Globus pallidus (tissue), 1 donor: ENCODE data around the gene NLRP6.
"Not testable (repeated sequence)": the region's sequence is repeated elsewhere in the genome, so short reads cannot be mapped to it uniquely, and the experiment has no call there.

Experiments
- DNase-seq: peaks from one replicate; pipeline ENCODE4 v3.0.0-alpha.2; 2015; ENCODE audit warnings: low spot score

NLRP6 gene

DNA sequence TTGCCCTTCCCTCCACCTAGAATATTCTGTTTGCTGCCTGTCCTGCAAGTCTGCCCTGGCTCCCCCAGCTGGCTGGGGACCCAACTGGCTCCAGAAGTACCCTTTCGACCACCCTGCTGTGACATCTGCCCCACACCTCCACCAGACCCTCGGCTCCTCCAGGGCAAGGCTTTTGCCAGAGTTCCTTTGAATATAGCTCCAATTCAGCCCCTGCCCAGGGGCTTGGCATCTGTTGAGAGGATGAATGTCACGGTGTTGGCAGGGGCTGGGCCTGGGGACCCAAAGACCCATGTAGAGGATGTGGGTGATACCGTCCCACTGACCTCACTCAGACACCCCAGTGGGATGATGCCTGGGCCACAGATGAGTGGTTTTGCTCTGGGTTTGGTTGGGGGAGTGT lies 4.0 kb downstream of the NLRP6 start:
- DNase-seq: no peak

DNA sequence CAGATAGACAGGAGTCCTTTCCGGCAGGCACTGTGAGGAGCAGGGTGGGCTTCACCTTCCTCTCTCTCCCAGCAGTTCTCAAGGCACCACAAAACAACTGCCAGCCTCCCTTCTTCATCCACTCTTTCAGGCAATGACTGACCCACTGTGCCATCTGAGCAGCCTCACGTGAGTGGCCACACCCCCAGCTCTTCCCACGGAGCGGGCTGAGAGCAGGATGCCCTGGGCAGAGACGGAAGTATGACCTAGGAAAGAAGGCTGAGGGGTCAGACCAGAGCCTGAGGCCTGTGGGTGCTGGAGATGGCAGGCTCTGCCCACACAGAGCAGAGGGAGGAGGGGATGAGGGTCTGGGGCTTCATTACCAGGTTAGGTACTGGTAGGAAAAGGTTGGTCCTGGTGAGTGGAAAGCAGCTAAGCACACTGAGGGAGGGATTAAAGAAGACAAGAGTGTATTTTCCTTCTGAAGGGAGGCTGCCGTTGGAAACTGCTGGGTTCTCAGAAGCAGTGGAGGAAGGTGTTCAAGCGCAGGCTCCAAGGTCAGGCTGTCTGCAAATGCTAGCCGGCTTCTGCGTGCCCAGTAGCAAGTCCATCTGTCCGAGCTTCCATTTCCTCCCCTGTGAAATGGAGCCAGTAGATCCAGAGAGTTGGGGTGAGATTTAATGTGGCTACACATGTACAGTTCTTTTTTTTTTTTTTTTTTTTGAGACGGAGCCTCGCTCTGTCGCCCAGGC lies 4.6 kb downstream of the NLRP6 start:
- DNase-seq: no peak

- DNase-seq: no peak
Measured at GRCh38 chr11:283405-284104, 5.3 kb downstream of the NLRP6 start.

DNA sequence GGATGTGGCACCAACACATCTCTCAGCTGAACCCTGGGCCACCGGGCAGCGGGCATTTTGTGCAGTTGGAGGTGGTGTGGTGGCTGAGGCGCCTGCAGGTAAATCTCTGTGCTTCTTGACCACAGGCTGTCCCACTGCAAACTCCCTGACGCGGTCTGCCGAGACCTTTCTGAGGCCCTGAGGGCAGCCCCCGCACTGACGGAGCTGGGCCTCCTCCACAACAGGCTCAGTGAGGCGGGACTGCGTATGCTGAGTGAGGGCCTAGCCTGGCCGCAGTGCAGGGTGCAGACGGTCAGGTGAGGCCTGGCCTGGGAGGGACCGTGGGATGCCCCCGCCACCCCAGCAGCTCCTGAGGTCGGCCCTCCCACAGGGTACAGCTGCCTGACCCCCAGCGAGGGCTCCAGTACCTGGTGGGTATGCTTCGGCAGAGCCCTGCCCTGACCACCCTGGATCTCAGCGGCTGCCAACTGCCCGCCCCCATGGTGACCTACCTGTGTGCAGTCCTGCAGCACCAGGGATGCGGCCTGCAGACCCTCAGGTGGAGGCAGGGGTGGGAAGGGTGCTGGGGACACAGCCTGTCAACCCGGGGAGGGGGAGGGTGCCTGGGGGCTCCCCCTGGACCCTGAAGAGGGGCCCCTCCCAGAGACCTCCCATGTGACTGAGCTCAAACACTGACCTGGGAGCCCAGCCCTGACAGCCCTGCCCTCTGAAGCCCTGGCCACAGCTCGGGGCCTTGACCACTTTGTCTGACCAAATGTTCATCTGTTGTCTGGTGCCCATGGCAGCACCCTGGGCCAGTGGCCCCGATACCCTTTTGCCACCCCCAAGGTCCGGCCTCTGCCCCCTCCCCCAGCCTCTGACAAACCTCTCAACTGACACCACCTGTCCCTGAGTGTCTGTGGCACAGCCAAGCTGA lies 6.2 kb downstream of the NLRP6 start:
- no peak for DNase-seq

- DNase-seq: no peak
Measured at GRCh38 chr11:285021-285893, 7.0 kb downstream of the NLRP6 start.

DNA sequence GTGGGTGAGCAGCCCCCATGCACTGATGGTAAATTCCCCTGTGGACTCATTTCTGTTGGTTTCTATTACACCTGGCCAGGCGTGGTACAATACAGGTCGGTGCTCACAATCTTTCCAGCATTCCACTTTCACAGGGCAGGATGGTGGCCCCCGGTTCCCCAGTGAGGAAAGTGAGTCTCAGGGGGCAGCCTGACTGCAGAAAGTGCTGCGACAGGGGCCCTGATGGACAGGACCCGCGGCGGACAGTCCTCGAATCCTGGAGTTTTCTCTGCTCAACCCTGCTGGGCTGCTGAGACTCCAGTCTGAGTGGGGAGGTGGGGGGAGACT lies 7.7 kb downstream of the NLRP6 start:
- no peak for DNase-seq

GRCh38 chr11:286977-287820 lies 9.0 kb downstream of the NLRP6 start:
- not testable (repeated sequence) for DNase-seq

DNA sequence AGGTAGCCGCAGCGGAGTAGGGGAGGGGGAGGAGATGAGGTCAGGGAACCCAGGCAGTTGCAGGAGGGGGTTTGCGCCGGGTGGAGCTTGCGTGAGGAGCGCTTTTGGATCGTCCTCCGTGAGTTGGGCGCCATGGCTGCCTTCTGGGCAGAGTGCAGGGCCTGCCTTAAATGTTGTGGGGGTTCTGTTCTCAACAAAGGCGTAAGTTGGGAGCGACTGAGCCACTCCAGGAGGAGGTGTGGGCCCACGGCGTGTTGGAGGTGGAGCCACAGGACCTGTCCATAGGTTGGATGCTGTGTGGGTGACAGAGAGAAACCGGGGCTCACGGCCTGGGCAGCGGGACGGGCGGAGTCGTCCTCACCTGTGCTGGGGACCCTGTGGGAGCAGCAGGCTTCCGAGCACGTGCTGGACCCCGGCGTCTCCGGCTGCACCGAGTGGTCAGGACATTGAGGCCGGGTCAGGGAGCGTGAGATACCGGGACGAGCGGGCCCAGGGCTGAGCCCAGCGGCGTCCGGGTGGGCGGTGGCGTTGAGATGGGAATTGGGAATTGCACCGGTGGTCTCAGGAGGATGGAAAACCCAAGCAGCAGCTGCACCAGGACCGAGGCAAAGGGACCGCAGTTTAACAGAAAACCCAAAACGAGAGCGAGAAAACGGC lies 9.7 kb downstream of the NLRP6 start:
- DNase-seq: no peak

- no peak for DNase-seq
Measured at GRCh38 chr11:288478-289397, 10.5 kb downstream of the NLRP6 start, which contains the start of gene PGGHG. PGGHG (plus strand) TSS chr11:289126; CDS start chr11:289817, 691 bp downstream.

GRCh38 chr11:289398-289711 lies 11.1 kb downstream of the NLRP6 start:
- DNase-seq: no peak

GRCh38 chr11:289712-290620 lies 11.8 kb downstream of the NLRP6 start:
- DNase-seq: no peak

DNA sequence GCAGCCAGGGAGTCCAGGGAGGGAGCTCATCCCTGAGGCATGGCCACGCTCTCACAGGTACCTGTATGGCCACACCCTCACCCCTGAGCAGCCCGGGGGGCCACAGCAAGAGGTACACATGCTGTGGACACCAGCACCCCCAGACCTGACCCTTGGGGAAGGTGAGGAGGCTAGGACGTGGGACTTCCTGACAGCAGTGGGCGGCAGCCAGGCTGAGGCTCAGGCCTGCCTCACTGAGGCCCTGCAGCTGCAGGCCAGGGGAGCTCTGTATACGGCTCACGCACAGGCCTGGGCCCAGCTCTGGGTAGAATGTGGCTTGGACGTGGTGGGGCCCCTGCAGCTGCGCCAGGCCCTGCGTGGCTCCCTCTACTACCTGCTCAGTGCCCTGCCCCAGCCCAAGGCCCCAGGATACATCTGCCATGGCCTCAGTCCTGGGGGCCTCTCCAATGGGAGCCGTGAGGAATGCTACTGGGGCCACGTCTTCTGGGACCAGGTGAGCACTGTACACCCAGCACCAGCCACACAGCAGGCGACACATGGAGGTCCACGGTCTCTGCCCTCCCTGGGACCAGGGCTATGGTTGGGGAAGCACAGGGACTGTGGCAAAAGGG lies 12.5 kb downstream of the NLRP6 start:
- no peak for DNase-seq

DNA sequence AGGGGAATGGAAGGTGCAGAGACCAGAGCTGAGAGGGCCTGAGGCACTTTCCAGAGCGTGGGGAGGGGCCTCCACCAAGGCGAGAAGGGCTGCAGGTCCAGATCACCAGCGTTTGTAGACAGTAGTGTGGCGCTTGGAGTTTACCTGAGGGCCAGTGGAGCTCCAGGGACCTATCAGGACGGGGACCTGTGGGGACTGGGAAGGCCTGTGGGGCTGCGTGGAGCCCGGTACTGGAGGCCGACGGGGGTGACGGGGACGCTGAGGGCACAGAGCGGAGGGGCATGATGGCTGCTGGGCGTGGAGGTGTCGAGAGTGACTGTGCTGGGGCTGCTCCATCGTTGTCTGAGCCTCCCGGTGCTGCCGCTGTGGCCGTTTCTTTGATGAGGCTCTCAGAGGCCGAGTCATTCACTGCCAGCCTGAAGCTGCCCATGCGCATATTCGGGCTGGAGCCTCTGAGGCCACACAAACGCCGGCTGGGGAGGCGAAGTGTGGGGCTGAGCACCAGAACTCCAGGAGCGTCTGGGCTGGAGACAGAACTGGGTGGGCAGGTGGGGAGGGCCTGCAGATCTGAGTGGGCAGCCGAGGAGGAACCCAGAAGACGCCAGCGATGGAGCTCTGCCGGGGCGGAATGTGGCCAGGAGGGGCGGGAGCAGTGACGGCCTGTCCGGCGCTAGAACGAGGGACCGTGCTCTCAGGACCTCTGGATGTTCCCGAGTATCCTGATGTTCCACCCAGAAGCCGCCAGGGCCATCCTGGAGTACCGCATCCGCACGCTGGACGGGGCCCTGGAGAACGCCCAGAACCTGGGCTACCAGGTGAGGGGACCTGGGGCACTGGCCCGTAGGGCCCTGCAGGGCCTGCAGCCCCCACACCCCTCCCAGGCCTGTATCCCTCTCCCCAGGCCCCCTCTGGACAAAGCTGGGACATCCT lies 13.3 kb downstream of the NLRP6 start:
- no peak for DNase-seq

GRCh38 chr11:292211-293121 lies 14.3 kb downstream of the NLRP6 start:
- DNase-seq: no peak

DNA sequence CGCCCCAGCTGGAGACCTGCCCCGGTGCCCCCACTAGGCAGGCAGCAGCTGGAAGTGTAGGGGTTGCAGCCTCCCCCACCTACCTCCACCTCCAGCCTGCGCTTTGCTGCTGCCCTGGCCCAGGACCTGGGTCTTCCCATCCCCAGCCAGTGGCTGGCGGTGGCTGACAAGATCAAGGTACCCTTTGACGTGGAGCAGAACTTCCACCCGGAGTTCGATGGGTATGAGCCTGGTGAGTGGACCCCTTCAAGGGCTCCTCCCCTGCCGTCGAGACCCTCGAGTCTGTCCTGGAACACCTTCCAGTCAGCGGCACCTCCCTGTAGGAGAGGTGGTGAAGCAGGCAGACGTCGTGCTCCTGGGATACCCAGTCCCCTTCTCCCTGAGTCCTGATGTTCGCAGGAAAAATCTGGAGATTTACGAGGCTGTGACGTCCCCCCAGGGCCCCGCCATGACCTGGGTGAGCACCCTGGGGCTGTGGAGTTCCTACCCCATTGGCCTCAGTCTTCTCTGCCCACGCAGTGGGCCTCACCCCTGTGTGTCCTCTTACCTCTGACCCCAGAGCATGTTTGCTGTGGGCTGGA lies 15.2 kb downstream of the NLRP6 start:
- DNase-seq: no peak
